T47D (cell line): Measurements from ENCODE around the gene TENT5A.
"Not testable (repeated sequence)": the region's sequence is repeated elsewhere in the genome, so short reads cannot be mapped to it uniquely, and the experiment has no call there.

Experiments
- DNase-seq, 2 experiments: peaks; one replicate each; pipeline versions ENCODE4 v3.0.0 to v3.0.0-alpha.2; 2011 to 2012; ENCODE audit warnings: low read depth in 1 of 2, low spot score in 1 of 2
- JUND ChIP-seq: IDR thresholded peaks from 2 replicates; pipeline ENCODE4 v1.6.1; 2012; ENCODE audit warnings: low read depth
- in situ Hi-C: cut with HindIII; loops from 2 replicates; pipeline ENCODE4 v1.10.0; 2016; ENCODE audit warnings: low sequenced_read_pairs, low pct_unique_long_range_greater_than_20kb

The TENT5A gene

GRCh38 chr6:81753711-81754577 is 1.5 kb upstream of the TENT5A start:
- DNase-seq = peak; percentile 25 to 71
- in situ Hi-C loops = no loop called here
- no peak for TF ChIP-seq JUND

GRCh38 chr6:81752921-81753710 is 635 bp upstream of the TENT5A start:
- TF ChIP-seq JUND = no peak
- in situ Hi-C loops = no loop called here
- peak; percentile 76 to 88 for DNase-seq

- DNase-seq = peak; percentile 9 to 49
- no peak for TF ChIP-seq JUND
- in situ Hi-C loops = no loop called here
Observed at GRCh38 chr6:81751388-81752083, 945 bp downstream of the TENT5A start.

- DNase-seq = no peak
- TF ChIP-seq JUND = no peak
- in situ Hi-C loops = no loop called here
Observed at GRCh38 chr6:81750681-81751387, 1.6 kb downstream of the TENT5A start.

GRCh38 chr6:81750200-81750599 is 2.3 kb downstream of the TENT5A start:
- no peak for TF ChIP-seq JUND
- in situ Hi-C loops = no loop called here

GRCh38 chr6:81749707-81750106 is 2.8 kb downstream of the TENT5A start:
- no peak for DNase-seq
- in situ Hi-C loops = no loop called here
- TF ChIP-seq JUND = no peak

More at GRCh38 chr6:81750200-81750599, 2.3 kb downstream of the TENT5A start:
- DNase-seq = no peak

GRCh38 chr6:81748994-81749393 is 3.5 kb downstream of the TENT5A start:
- DNase-seq = no peak
- in situ Hi-C loops = no loop called here
- no peak for TF ChIP-seq JUND

GRCh38 chr6:81747327-81747726 is 5.2 kb downstream of the TENT5A start:
- no peak for TF ChIP-seq JUND
- in situ Hi-C loops = no loop called here
- DNase-seq = no peak

GRCh38 chr6:81744131-81744530 is 8.3 kb downstream of the TENT5A start:
- DNase-seq = no peak
- in situ Hi-C loops = no loop called here
- no peak for TF ChIP-seq JUND

- in situ Hi-C loops = no loop called here
- no peak for DNase-seq
- no peak for TF ChIP-seq JUND
Observed at GRCh38 chr6:81743649-81744048, 8.8 kb downstream of the TENT5A start.

- DNase-seq = no peak
- in situ Hi-C loops = no loop called here
- no peak for TF ChIP-seq JUND
Observed at GRCh38 chr6:81741689-81742088, 10.8 kb downstream of the TENT5A start.

GRCh38 chr6:81740591-81740990 is 11.9 kb downstream of the TENT5A start:
- DNase-seq, in situ Hi-C loops: not testable (repeated sequence)
